HL-60 (cell line): ENCODE measurements around the gene CHTF18.

Experiments used
- DNase-seq, 2 experiments: peaks; one replicate each; pipeline ENCODE4 v3.0.0-alpha.2; 2010 to 2020; ENCODE audit warnings: low read depth in 1 of 2, low spot score in 1 of 2
- H3K27ac ChIP-seq: fragments of 250-450 bp; sonication (Bioruptor Pico); replicated peaks from 2 replicates; pipeline ENCODE4 v1.5.1; 2020; ENCODE audit warnings: mild to moderate bottlenecking, moderate library complexity
- H3K27me3 ChIP-seq: fragments of 250-450 bp; sonication (Bioruptor Pico); 2 replicates; pipeline ENCODE4 v1.5.1; 2021; ENCODE audit warnings: mild to moderate bottlenecking, moderate library complexity; ENCODE audit not compliant: insufficient read depth, poor library complexity, severe bottlenecking
- H3K4me3 ChIP-seq: replicated peaks from 2 replicates; pipeline ENCODE4 v1.5.1; 2011; ENCODE audit warnings: mild to moderate bottlenecking, control low read depth, low read length; ENCODE audit not compliant: insufficient read depth
- CTCF ChIP-seq: IDR thresholded peaks from one replicate; pipeline ENCODE4 v1.5.1; 2011; ENCODE audit warnings: low read length, control low read depth, inconsistent platforms; ENCODE audit not compliant: insufficient read depth
- GABPA ChIP-seq: IDR thresholded peaks from 2 replicates; pipeline ENCODE4 v1.6.1; 2012; ENCODE audit warnings: low read depth
- POLR2AphosphoS5 ChIP-seq: IDR thresholded peaks from 2 replicates; pipeline ENCODE4 v1.6.1; 2012; ENCODE audit warnings: low read depth
- REST ChIP-seq: IDR thresholded peaks from 2 replicates; pipeline ENCODE4 v1.6.1; 2012; ENCODE audit warnings: low read depth; ENCODE audit not compliant: insufficient replicate concordance
- SPI1 ChIP-seq: IDR thresholded peaks from 2 replicates; pipeline ENCODE4 v1.6.1; 2012; ENCODE audit warnings: low read depth, mild to moderate bottlenecking, borderline replicate concordance

CHTF18 gene

GRCh38 chr16:799111-799947, 10.9 kb downstream of the CHTF18 start:
- Histone ChIP-seq H3K27ac (no peak overlapping the region), H3K4me3 (no peak overlapping the region), H3K27me3 (peaks cover 29% of the 10 kb centered on the region)
- DNase-seq, result no peak
- TF ChIP-seq GABPA (no peak), REST (no peak), SPI1 (no peak), POLR2AphosphoS5 (no peak), CTCF (no peak)

- peaks cover 31% of the 10 kb centered on the region for H3K27me3 ChIP-seq
- DNase-seq, result no peak
- TF ChIP-seq CTCF, result no peak
- no peak for TF ChIP-seq SPI1
- TF ChIP-seq REST, result no peak
- no peak for TF ChIP-seq POLR2AphosphoS5
- no peak for TF ChIP-seq GABPA
- no peak within 1 kb of the TSS for H3K4me3 ChIP-seq
- H3K27ac ChIP-seq, result no peak within 1 kb of the TSS
These were observed 11.8 kb downstream of the CHTF18 start, which contains the start of gene GNG13 for GRCh38 chr16:799948-800833. Gene GNG13, minus strand, starts transcription at chr16:800734. Its CDS starts 1,657 bp downstream, at chr16:799077.

GRCh38 chr16:800834-801511, 12.6 kb downstream of the CHTF18 start:
- Histone ChIP-seq H3K4me3 (no peak overlapping the region), H3K27ac (no peak overlapping the region), H3K27me3 (peaks cover 31% of the 10 kb centered on the region)
- TF ChIP-seq CTCF (no peak), SPI1 (no peak)
- no peak for DNase-seq
